HL-60/S4 (cell line): ENCODE results near the gene JMJD1C.
"Not testable (repeated sequence)": the region's sequence is repeated elsewhere in the genome, so short reads cannot be mapped to it uniquely, and the experiment has no call there.

Source experiments
- in situ Hi-C: fragments of 300-500 bp; cut with MboI; formaldehyde crosslinking; loops from 2 replicates; pipeline ENCODE4 v1.14.3; 2022; ENCODE audit warnings: low sequenced_read_pairs

The JMJD1C gene

DNA sequence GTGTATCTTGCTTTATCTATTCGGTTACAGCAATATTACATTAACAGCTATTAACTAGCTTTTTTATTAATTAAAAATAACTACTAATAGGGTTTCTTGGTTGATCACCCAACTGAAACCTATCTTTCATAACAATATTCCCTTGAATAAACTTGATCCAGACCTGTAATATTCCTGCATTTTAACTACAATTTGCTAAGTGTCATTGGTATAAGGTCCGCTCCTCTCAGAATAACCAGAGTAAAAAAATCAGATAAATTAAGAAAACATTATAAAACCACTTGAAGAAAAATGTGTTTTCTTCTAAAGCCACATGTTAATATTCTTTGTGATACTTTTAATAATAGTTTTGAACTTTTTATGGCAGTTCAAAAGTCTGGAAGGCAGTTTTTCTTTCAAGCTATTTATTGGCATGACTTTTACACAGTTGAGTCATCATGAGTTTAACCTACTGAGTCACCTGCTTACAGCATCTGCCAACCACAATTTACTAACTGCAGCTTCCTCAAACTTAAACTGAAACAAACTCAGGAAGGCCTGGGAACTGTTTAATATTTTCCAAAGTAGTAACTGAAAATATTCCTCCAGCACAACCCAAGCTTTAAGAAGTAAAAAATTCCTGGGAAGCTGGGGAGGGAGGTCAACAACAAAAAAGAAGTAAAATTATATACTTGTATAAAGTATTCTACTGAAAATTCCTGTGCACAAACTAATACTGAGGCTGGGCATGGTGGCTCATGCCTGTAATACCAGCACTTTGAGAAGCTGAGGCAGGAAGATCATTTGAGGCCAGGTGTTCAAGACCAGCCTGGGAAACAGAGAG is 229.5 kb downstream of the JMJD1C start:
- in situ Hi-C loops = no loop called here

DNA sequence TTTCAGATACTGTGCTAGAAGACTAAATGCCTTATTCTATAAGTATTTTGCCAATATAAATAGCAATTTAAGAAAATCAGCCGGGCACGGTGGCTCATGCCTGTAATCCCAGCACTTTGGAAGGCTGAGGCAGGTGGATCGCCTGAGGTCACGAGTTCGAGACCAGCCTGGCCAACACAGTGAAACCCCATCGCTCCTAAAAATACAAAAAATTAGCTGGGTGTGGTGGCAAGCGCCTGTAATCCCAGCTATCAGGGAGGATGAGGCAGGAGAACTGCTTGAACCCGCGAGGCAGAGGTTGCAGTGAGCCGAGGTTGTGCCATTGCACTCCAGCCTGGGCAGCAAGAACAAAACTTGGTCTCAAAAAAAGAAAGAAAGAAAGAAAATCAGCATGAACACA is 230.6 kb downstream of the JMJD1C start:
- in situ Hi-C loops = not testable (repeated sequence)

DNA sequence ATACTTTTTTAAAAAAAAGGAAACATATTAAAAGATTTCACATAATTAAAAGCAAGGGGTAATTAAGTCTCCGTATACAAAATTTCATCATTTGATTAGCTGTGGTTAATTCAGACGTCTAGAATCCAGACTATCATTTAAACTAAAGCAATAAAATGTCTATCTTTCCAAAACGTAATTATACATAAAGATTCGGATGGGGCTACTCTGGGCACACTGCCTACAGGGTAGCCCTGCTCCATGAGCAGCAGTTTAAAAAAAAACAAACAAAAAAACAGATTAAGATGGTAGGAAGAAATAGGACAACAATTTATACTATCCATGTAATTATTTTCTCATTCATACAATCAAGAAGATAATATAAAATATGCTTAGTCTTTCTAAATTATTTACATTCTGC is 236.6 kb downstream of the JMJD1C start:
- in situ Hi-C loops = no loop called here

DNA sequence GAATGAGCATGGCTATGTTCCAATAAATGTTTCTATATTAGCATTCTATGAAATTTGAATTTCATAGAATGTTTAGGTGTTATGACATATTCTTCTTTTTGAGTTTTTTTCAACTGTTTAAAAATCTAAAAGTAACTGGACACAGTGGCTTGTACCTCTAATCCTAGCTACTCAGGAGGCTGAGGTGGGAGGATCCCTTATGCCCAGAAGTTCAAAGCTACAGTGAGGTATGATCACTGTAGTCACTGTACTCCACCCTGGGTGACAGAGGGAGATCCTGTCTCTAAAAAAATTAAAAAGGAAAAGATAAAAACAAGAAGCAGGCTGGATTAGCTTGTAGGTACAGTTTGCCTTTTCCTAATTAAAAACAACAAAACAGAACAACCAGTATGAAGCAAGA is 237.5 kb downstream of the JMJD1C start:
- in situ Hi-C loops = no loop called here

DNA sequence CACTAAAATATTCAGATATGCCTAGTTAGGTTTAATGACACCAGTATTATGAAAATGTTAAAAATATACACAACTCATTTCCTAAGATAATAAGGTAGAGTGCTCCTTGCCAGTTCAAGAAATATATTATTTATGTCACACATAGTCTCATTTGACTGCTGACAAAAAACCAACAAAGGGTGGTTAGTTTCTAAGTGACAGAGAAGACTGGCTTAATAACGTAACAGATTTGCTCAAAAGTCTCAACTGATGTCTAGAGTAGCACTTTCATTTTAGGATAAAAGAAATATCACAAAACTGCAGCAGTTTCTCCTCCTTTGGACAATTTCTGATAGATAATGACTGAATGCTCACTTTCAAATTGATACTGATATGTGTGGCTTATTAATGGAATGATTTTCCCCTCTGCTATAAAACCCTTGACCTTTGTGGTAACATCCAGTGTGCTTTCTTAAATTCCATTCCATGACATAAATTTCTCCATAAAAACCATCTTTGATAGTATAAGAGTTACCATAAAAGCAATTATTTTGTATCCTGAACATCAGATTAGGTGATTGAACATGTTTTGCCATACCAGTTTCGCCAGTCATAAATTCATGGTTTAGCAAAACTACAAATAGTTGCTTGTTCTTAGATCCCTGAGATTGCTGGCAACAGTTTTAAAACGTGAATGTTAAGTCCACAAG is 238.4 kb downstream of the JMJD1C start:
- in situ Hi-C loops = no loop called here

DNA sequence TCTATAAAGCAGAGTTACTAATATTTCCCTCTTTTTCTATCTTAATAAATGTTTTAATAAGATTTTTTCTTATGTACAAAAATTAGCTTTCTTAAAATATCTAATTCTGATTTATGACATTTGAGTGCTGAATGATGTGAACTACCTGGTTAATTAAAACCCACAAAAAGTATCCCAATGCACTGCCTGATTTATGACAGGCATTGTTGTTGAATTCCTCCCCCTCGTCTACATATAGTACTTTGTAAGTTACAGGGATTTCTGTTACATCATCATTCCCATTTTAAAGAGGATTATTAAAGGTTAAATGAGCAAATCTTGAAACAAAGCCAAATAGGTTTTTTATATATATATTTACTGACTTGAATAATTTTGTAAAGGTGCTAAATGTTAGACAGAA is 241.5 kb downstream of the JMJD1C start:
- in situ Hi-C loops = no loop called here

DNA sequence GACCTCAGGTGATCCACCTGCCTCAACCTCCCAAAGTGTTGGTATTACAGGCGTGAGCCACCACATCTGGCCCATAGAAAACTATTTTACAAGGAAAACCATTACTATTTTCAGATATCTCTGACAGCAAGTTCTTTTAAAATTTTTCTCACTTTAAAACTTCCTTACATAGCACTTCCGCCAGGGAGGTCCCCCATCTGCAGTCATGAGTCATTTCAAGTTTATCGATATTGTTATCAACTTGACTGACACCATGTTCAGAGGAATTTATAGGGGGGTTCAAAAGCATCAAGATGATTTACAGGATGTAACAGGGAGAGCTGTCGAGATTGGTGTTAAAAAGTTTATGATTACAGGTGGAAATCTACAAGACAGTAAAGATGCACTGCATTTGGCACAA is 243.8 kb downstream of the JMJD1C start:
- in situ Hi-C loops = no loop called here

DNA sequence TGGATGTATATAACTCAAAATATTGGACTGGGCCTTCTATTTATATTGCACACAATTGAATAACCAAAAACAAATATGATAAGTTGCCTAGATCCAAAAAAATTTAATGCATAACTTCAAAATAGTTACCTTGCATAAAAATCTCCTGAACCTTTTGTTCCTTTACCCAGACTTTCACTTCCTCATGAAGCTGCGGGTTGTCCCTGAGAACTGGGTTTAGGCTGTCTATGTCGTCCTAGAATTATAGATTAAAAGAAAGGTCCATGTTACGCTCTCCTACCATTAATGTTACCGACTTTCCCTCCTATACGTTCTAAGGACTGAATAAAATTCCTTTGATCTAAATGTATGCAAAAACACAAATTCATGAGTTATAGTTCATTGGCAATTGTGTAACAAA is 246.0 kb downstream of the JMJD1C start:
- in situ Hi-C loops = no loop called here

DNA sequence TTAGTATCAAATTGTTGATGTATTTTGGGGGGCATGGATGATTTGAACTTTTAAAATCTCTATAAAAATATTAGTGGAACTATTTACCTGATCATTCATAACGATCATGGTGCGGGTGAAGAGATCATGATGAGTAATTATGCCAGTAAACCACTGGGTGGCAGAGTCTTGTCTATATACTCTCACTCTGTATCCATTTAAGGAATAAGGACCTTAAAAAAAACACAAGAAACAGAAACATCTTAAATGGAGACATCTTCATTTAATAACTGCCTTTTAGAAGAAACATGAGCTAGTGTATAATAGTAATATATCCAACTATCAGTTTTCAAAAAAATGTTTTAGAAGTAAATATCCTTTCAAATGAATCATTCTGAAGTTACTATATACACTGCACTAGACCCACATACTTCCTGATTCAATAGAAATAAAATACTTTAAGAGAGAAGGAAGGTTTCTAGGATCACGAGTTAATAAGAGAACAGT is 248.6 kb downstream of the JMJD1C start:
- in situ Hi-C loops = no loop called here

DNA sequence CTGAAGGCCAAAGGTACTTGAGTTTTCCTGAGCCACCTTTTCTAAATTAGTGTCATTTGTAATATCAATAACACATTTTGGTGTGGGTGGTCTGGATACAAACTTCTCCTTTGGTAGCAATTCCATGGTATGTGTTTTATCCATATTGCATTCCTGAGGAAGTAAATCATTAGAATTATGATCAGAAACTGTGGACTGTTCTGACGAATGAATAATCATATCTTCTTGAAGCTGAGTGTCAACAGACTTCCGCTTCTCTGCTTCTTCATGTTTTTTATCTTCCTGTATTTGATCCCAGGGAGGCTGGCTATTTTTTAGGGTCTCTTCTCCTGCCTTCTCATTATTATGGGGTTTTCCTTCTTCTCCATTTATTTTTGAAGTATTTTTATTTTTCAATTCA is 251.2 kb downstream of the JMJD1C start:
- in situ Hi-C loops = no loop called here

DNA sequence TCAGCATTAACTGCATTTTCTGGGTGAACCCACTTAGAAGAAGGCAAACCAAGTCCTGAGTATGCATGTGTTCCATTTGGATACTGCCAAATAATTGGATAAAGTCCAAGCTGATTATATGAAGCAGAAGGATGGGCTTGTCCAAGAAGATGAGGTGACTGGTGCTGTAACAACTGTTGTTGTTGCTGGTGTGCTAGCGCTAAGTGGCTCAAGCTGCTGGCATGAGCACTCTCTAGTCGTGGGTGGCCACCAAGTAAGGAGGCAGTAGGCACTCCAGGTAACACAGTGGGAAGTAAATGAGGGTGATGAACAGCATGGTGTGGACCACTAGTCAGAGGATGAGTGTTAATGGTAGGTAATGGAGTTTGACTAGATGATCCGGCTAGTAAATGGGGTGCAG is 252.3 kb downstream of the JMJD1C start:
- in situ Hi-C loops = no loop called here

DNA sequence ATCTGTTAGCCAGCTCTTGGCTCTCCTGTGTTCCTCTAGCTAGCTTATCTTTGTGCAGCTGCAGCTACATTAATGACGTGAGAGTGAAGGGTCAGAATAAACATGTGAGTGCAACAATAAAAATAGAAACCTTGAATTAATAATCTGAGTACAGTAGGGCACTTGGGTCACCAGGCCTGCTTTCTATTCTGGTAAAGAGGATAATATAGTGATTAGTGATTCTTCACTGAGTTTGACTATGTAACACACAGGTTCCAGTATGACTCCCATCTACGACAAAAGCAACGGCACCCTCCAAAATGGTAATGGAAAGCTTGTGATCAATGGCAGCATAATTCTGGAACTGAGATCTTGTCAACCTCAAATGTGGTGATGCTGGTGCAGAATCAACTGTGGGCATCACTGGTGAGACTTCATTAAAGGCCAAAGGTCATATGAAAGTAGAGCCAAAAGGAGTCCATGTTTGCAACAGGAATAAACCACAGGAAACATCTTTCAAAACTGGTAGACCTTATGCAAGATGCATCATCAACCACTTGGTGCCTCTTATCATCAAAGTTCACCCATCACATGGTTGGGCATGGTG is 255.1 kb downstream of the JMJD1C start:
- in situ Hi-C loops = no loop called here

DNA sequence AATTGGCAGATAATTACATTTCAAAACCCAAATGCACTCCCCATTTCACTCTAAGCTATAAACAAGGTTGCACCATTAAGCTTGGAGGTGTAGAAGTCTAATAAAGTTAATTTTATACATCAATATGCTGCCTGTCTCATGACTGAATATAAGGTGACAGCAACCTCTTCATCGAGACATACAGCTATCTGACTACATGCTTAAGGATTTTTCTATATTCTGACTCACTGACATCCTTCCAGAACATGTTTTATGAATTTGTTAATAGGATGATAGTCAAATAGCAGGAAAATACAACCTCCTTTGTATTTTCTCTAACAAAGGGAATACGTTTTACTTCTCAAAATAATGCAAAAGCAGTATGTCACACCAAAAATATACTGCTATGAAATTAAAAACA is 256.1 kb downstream of the JMJD1C start:
- in situ Hi-C loops = no loop called here

DNA sequence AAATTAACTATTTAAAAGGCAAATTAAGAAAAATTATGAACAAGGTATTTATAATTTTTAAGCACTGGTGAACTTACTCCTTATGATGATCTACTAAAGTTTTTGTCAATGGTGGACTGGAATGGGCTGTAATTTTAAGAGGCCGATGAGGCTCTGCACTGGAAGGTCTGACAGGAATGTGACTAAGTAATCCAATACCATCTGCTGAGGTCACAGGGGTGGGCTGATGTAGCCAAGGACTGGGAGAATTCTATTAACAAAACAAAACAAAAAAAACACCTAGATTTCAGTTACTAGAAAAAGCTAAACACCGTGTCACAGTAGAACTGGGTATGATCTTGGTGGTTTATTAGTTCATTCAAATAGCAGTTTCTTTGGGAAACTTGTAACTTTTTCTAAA is 256.8 kb downstream of the JMJD1C start:
- in situ Hi-C loops = no loop called here

DNA sequence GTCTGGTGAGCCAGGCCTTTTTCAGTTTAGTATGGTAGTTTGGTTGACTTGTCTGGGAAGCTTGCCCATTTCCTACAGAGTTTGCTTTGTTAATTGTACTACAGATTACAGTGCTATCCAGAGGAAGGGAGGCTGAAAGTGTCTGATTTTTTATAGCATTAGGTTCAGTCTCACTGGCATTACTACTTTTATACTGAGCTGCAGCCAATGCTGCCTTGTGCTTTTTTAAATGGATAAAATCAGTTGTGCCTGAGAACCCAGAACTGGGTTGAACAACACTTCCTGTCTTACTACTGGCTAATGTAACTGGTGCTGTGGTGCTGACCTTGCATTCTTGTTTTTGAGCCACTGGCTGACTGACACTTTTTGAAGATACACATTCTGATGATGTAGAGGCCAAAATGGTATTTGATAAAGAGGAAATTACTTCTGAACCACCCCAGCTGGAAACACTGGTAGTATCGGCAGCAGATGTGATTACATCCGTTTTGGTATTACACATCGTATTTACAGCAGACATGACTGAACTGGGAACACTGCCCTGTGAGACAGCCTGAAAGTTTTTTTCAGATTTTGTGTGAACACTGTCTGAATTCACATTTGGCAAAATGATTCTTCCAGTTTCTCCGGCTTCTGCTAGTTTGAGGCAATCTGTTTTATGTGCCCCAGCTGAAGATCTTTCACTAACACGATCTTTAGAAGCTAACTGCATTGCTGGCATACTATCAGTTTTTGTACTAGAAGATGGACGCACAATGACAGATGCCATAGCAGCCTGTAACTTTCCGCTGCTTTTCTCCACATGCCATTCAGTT is 258.6 kb downstream of the JMJD1C start:
- in situ Hi-C loops = no loop called here

DNA sequence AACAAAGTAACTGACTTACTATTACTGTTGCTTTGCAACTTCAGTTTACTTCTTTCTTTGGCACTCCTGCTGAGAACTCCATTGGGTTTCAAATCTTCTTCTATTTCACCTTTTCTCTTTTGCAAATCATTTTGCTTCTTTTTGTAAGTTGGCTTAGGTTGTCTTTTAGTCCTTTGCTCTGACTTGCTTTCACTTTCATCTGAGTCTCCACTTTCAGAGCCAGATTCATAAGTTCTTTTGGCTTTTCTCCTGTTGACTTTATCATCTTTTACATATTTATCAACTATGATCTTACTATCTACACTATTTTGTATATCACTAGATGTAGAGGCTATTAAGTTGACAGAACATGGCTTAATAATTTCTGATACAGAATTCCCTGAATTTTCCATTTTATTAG is 259.2 kb downstream of the JMJD1C start:
- in situ Hi-C loops = no loop called here

DNA sequence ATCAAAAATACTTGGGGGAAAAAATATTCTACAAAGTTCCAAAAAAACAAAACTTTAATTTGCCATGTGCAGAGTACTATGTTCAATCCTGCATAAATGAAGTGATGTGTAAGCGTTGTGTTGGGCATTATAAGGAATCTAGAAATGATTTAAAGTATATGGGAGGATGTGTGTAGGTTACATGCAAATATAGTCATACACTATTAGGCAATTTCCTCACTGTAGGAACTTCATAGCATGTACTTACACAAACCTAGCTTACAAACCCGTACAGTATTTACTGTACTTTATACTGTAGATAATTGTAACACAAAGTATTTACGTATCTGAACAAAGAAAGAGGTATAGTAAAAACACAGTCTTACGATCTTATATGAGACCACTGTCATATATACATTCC is 260.4 kb downstream of the JMJD1C start:
- in situ Hi-C loops = no loop called here

DNA sequence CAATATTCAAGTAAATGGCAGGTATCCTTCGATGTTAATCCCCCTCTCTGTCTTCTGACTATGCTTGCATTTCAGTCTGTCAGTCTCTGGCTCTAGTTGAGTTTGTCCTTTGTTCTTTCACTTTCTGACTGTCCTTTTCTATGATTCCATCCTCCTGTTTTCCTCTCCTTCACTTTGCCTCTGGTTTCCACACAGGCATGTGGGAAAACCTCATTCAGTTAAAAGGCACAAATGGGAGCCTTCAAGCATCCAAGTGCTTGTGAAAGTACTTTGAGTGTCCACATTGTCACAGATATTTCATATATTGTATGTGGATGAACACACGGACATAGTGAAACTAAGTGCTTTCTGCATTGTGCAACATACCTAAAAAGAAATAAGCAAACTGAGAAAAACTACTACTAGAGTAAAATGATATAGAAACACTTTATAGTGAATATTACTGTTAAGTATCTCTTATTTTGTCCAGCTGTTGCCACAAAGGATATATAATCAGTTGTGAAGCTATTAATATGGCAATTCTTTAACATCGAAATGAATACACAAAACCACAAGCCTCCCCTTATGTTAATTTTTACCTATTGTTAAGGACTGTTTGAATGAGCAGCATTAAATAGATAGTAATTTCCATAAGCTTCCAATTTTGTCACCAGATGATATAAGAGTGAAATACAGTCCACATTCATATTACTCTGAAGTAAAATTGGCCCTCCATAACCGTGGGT is 260.9 kb downstream of the JMJD1C start:
- in situ Hi-C loops = no loop called here

DNA sequence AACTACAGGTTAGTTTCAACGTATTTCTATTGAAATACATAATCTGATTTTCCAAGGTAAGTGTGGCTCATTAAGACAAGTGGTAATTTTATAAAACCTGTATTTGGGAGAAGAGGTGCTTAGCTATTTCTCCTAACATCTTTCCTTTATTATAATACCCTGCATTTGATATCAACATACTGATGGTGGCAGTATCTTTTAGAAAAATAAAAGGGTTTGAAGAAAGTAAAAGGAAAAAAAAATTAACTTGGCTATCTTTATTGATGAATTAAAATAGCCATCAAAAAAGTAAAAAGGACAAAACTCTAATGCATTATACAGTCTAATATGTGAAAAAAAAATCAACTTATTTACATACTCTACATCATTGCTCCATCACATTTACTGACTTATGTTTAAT is 264.7 kb downstream of the JMJD1C start:
- in situ Hi-C loops = no loop called here

DNA sequence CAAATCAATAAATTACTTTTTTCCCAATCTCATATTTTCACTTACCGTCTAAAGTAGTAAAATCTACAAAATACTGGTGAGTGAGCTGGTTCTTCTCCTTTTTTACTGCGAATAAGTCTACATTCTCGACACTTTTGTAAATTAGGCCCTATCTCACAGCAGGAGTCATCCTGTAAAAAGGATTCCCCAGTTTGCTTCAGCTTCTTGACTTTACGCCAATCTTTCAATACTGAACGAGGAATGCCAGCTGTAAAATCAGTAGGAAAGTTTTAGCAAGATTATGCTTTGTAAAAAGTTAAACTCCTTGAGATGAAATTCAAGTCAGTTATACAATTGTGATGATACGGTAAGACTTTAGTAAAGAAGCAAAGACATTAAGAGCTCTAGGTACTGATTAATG is 265.3 kb downstream of the JMJD1C start:
- in situ Hi-C loops = no loop called here

DNA sequence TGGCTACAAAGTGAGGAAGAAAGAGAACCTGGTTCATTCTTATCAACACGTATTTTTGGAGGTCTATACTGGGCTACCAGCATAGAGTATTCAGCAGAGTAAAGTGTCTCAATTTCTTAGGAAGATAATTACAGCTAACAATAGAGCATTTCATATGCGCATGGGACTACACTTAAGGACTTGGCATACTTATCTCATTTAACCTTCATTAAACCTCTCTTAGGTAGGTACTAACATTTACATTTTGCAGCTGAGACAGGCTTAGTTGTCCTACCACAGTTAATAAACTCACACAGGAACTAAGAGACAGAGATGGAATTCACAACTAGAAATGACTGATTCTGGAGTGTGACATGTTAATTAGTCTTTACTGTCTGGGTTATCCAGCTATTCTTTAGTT is 266.1 kb downstream of the JMJD1C start:
- in situ Hi-C loops = no loop called here
